ENCODE results near the gene ERGIC1. TPM values are rescaled to one million over a fixed set of nuclear protein-coding genes. Genes with fewer than 3 reads are reported as not detected.

The ERGIC1 gene
- total and polyA plus RNA-seq, 2 of the 13 experiments (the other 11 are each of a cell fraction or from before 2014, with no cell fraction given), result 78.5 to 184 TPM

- no peak for TF ChIP-seq RERE (CRISPR knock-in tag; IDR thresholded peaks at IDR 0.05; ENCODE audit: low read depth)
- TF ChIP-seq ZNF652 (CRISPR knock-in tag; IDR thresholded peaks at IDR 0.05; ENCODE audit: borderline replicate concordance, low read depth), result no peak
- TF ChIP-seq RFX5 (IDR thresholded peaks at IDR 0.05; ENCODE audit: low read depth, low read length), result no peak
- no peak for TF ChIP-seq SP5 (CRISPR knock-in tag; IDR thresholded peaks at IDR 0.05; ENCODE audit: borderline replicate concordance, low read depth)
Measured at GRCh38 chr5:172878585-172878932, 44.5 kb downstream of the ERGIC1 start (continued).

GRCh38 chr5:172878933-172879752, 45.1 kb downstream of the ERGIC1 start:
- intact Hi-C loops (cut with micrococcal nuclease; ENCODE audit: unreplicated experiment) (no loop called here), in situ Hi-C loops (cut with HindIII; ENCODE audit: extremely low pct_ligation_motif_present, low pct_unique_long_range_greater_than_20kb) (no loop called here)
- 93% methylated on average over 20 of the region's 20 CpGs for WGBS (ENCODE audit: low lambda C conversion rate)
- no peak overlapping the region for H3K9ac ChIP-seq (ENCODE audit: insufficient read depth, low read depth, low read length)
- H3K4me1 ChIP-seq (ENCODE audit: insufficient read depth, low read length), result 0 out of 2 replicates have a peak, but pooled peaks cover 6% of the 10 kb centered on the region
- H3K36me3 ChIP-seq (replicated peaks in 1 of 2; ENCODE audit: control insufficient read depth in 1 of 2, insufficient read depth in 2 of 2, low read length in 2 of 2), result peaks cover 4 to 24% of the 10 kb centered on the region in 2 experiments; a peak in 4 of 5 replicates
- DNase-seq (ENCODE audit: low spot score), result no peak
- no peak for ATAC-seq
- BruUV-seq (replicated peaks), result no TSS peak
- no peaks in the 10 kb centered on the region for H3K9me3 ChIP-seq (ENCODE audit: low read length)
- H3K27me3 ChIP-seq (ENCODE audit: control insufficient read depth in 1 of 2, insufficient read depth in 2 of 2, low read length in 2 of 2), result no peaks in the 10 kb centered on the region
- no peak overlapping the region for H3K27ac ChIP-seq (ENCODE audit: extremely low read length, insufficient read depth, low read length)
- no peak overlapping the region for H3K4me3 ChIP-seq (replicated peaks in 1 of 3; ENCODE audit: insufficient read depth in 1 of 3, low read depth in 2 of 3, low read length in 3 of 3)
- H3K79me2 ChIP-seq (ENCODE audit: insufficient read depth, low read length), result peaks cover 47% of the 10 kb centered on the region
- H2AFZ ChIP-seq (ENCODE audit: low read length), result no peak overlapping the region
- no peak overlapping the region for H3K4me2 ChIP-seq (ENCODE audit: low read depth, low read length)
- ChIA-PET CTCF (ENCODE audit: low intra/inter-chr PET ratio, low total read pairs) (no interaction called here), POLR2A (interaction anchor here (1.1 kb wide), 1 partner anchor 10 kb away, joined by 3 read pairs; no protein-coding TSS in a partner anchor)
- FAIRE-seq, result no peak
- H4K20me1 ChIP-seq (ENCODE audit: insufficient read depth, low read length), result peaks cover 8% of the 10 kb centered on the region
- TF ChIP-seq ZKSCAN5 (CRISPR knock-in tag; IDR thresholded peaks at IDR 0.05), result no peak
- TF ChIP-seq CREM (IDR thresholded peaks at IDR 0.05), result no peak
- TF ChIP-seq CREM (CRISPR knock-in tag; IDR thresholded peaks at IDR 0.05), result no peak
- no peak for TF ChIP-seq ZNF343 (CRISPR knock-in tag; IDR thresholded peaks at IDR 0.05)
- no peak for TF ChIP-seq MATR3 (CRISPR knock-in tag; IDR thresholded peaks at IDR 0.05)
- TF ChIP-seq STAT6 (CRISPR knock-in tag; IDR thresholded peaks at IDR 0.05; ENCODE audit: borderline replicate concordance), result no peak
- TF ChIP-seq MXD4 (CRISPR knock-in tag; IDR thresholded peaks at IDR 0.05), result no peak
- no peak for TF ChIP-seq ZNF354B (CRISPR knock-in tag; IDR thresholded peaks at IDR 0.05)
- TF ChIP-seq TSC22D2 (CRISPR knock-in tag; IDR thresholded peaks at IDR 0.05; ENCODE audit: borderline replicate concordance), result no peak
